Central memory CD8-positive, alpha-beta T cell (primary cell): ENCODE data around the gene PCK1.

Experiments
- ATAC-seq: fragments of 150-1000 bp; cut with Tn5 transposase; replicated peaks from 2 replicates; pipeline ENCODE4 v1.10.0; 2022; ENCODE audit warnings: mild to moderate bottlenecking, moderate FRiP score, moderate number of reproducible peaks; ENCODE audit not compliant: poor library complexity, severe bottlenecking; ENCODE audit errors: extremely low read depth
- DNase-seq, 2 donors: peaks; one replicate each; pipeline ENCODE4 v3.0.0; 2021; ENCODE audit warnings: low spot score in 2 of 2
- H3K27ac Mint-ChIP-seq: one replicate; pipeline ENCODE4 v1.8.0; 2022; ENCODE audit warnings: low read depth, mild to moderate bottlenecking, moderate library complexity, mixed read lengths
- H3K27me3 Mint-ChIP-seq: one replicate; pipeline ENCODE4 v1.8.0; 2022; ENCODE audit warnings: mixed read lengths
- H3K36me3 Mint-ChIP-seq: one replicate; pipeline ENCODE4 v1.8.0; 2022; ENCODE audit warnings: mild to moderate bottlenecking, moderate library complexity, mixed read lengths; ENCODE audit not compliant: insufficient read depth
- H3K4me1 Mint-ChIP-seq: one replicate; pipeline ENCODE4 v1.8.0; 2022; ENCODE audit warnings: mixed read lengths
- H3K4me3 Mint-ChIP-seq: one replicate; pipeline ENCODE4 v1.8.0; 2022; ENCODE audit warnings: mild to moderate bottlenecking, moderate library complexity, mixed read lengths
- H3K9me3 Mint-ChIP-seq: one replicate; pipeline ENCODE4 v1.8.0; 2022; ENCODE audit warnings: mixed read lengths

Gene PCK1

DNA sequence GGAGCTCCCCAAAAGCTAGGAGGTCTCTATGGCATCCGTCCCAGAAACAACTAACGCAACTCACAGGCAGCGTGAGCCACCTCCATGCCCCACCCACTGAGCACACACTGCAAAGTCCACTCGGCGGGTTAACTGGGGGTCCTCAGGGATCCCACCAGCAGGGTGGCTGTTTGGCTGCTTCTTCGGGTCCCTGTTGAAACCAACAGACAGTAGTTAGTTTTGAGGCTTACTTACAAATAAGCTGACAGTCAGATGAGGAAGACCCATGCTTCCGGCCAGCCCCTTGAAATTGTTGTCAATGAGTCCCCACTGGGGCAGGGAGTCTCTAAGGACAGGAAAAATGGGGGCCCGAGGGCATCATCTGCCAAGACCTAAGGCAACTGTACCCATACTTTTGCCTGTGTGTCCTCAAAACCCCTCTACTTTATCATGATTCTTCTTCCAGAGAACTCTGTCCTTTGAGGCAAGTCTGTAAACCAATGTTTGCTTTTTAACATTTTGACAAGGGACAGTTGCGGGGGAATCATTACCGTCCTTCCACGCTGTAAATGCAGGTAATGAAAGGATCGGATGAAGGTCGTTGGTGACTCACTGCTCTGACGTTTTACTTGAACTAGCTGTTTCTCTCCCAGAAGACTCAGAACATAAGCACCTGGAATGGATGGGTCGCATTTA lies 2.2 kb upstream of the PCK1 start:
- Mint-ChIP-seq H3K4me1 (no peaks in the 10 kb centered on the region), H3K9me3 (no peaks in the 10 kb centered on the region), H3K4me3 (no peak overlapping the region), H3K36me3 (no peaks in the 10 kb centered on the region), H3K27me3 (peaks cover 80% of the 10 kb centered on the region), H3K27ac (no peak overlapping the region)
- ATAC-seq (no peak), DNase-seq (no peak)

DNA sequence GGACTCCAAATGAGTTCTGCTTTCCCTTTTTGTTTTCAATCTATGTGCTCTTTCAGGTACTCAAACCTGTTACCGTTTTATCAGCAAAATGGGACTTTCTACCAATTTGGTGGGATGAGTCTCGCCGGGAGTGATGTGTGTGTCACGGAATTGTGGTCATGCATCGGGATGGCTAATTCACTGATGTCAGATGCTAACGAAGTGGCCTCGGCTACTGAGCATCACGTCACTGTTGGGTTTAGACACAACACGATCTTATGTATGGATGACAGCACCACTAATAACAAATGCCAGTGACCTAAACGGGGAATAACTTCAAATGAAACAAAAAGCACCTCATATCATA lies 1.6 kb upstream of the PCK1 start:
- H3K27ac Mint-ChIP-seq, result no peak overlapping the region
- DNase-seq (no peak), ATAC-seq (no peak)
- no peak overlapping the region for H3K4me3 Mint-ChIP-seq
- H3K4me1 Mint-ChIP-seq, result no peaks in the 10 kb centered on the region
- peaks cover 77% of the 10 kb centered on the region for H3K27me3 Mint-ChIP-seq
- H3K9me3 Mint-ChIP-seq, result no peaks in the 10 kb centered on the region
- no peaks in the 10 kb centered on the region for H3K36me3 Mint-ChIP-seq

DNA sequence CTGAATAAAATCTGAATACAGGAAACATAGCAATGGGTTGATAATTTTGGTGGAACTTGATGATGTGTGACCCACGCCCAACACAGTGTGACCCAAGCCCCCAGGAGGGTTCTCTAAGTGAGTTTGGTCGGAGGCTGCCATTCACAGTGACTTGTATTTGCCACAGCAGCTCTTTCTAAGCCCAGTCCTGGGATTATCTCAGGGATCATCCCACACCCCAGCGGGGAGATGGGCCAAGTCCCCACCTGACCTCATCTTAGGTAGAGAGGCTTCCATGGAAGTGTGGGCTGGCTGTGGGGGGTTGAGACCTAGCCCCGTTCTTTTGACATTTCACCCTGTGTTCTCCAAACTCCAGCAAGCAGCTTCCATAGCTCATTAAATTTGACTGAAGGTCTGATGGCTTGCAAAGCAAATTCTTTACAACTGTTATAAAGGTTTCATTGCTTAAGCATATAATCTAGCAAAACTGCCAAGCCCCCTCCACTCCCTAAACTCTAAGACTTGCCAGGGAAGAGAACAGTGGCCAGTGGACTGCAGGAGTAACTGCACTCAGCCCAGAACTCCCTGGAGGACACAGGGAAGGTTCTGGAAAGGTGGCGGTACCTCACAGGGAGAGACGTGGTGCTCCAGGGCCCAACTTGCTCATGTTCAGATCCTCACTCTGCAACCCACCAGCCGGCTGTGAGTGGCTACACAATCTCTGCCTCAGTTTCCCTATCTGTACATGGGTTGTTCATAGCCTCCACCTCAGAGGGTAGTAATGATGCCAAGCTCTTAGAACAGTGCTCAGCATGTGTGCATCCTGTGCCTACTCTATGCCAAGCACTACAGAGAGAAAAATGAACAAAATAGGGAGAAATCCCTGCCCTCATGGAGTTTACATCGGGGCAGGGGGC lies 1.0 kb upstream of the PCK1 start:
- Mint-ChIP-seq H3K27ac (no peak overlapping the region), H3K9me3 (no peaks in the 10 kb centered on the region), H3K4me1 (no peaks in the 10 kb centered on the region), H3K36me3 (no peaks in the 10 kb centered on the region), H3K27me3 (peaks cover 77% of the 10 kb centered on the region), H3K4me3 (no peak overlapping the region)
- DNase-seq, result no peak
- no peak for ATAC-seq

DNA sequence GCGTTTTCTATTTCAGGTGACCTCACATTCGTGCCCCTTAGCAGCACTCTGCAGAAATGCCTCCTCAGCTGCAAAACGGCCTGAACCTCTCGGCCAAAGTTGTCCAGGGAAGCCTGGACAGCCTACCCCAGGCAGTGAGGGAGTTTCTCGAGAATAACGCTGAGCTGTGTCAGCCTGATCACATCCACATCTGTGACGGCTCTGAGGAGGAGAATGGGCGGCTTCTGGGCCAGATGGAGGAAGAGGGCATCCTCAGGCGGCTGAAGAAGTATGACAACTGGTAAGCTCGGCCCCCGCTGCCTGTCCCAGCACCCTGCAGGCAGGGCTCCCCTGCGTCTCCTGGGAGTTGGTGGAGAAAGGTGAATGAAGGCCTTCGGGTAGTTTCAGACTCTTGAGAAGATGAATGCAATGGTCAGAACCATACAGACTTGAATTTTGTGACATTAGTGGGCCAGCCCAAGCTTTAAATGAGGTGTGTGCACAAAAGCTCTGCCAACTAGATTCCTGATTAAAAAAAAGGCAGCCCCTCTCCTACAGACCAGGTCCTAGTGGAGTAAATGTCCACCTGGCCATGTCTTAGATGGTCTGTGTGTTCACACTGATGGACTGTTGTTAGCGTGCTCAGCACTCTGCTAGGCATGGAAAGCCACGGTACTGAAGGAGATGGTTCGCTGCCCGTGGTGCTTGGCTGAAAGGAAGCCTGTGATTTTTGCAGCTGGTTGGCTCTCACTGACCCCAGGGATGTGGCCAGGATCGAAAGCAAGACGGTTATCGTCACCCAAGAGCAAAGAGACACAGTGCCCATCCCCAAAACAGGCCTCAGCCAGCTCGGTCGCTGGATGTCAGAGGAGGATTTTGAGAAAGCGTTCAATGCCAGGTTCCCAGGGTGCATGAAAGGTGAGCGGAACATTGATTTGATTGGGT lies 708 bp downstream of the PCK1 start:
- ATAC-seq (no peak), DNase-seq (no peak)
- no peak overlapping the region for H3K27ac Mint-ChIP-seq
- H3K36me3 Mint-ChIP-seq, result no peaks in the 10 kb centered on the region
- peaks cover 78% of the 10 kb centered on the region for H3K27me3 Mint-ChIP-seq
- no peaks in the 10 kb centered on the region for H3K4me1 Mint-ChIP-seq
- no peaks in the 10 kb centered on the region for H3K9me3 Mint-ChIP-seq
- no peak overlapping the region for H3K4me3 Mint-ChIP-seq

DNA sequence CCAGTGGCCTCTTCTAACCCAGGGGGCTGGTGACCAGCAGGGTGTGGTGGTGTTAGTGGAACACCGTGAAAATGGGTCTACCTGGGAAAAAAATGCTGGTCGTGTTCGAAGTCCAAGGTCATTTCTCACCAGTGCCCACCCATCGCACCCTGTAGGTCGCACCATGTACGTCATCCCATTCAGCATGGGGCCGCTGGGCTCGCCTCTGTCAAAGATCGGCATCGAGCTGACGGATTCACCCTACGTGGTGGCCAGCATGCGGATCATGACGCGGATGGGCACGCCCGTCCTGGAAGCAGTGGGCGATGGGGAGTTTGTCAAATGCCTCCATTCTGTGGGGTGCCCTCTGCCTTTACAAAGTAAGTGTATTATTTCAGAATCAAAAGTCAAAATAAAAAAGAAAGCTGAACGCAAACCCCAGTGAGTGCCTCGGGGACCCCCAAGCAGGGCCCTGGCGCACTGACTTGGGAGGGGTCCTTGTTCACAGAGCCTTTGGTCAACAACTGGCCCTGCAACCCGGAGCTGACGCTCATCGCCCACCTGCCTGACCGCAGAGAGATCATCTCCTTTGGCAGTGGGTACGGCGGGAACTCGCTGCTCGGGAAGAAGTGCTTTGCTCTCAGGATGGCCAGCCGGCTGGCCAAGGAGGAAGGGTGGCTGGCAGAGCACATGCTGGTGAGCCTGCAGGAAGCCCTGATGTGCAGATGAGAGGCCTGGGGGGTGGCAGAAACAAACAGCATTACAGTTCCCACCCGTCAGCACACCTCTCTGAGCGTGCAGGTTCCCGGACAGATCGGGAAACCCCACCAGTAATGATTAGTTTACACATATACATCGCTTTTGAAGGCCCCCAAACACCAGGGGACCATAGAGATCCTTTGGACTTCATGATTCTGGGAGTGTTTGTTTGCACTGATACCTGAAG lies 1.9 kb downstream of the PCK1 start:
- H3K27ac Mint-ChIP-seq, result no peak overlapping the region
- DNase-seq, result no peak
- peaks cover 77% of the 10 kb centered on the region for H3K27me3 Mint-ChIP-seq
- no peak overlapping the region for H3K4me3 Mint-ChIP-seq
- H3K4me1 Mint-ChIP-seq, result no peaks in the 10 kb centered on the region
- H3K9me3 Mint-ChIP-seq, result no peaks in the 10 kb centered on the region
- no peak for ATAC-seq
- no peaks in the 10 kb centered on the region for H3K36me3 Mint-ChIP-seq

DNA sequence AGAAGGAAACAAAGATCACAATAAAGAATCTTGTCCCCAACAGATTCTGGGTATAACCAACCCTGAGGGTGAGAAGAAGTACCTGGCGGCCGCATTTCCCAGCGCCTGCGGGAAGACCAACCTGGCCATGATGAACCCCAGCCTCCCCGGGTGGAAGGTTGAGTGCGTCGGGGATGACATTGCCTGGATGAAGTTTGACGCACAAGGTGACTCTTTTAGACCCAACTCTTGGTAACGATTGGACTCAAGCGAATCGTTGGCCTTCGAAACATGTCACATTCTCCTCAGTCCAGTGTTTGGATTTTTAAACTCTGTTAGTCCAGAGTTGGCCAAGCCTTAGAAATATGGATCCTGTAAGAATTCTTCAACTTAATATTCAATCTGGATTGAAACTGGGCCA lies 2.6 kb downstream of the PCK1 start:
- peaks cover 77% of the 10 kb centered on the region for H3K27me3 Mint-ChIP-seq
- no peak for ATAC-seq
- no peaks in the 10 kb centered on the region for H3K36me3 Mint-ChIP-seq
- H3K9me3 Mint-ChIP-seq, result no peaks in the 10 kb centered on the region
- DNase-seq, result no peak
- no peak overlapping the region for H3K4me3 Mint-ChIP-seq
- no peaks in the 10 kb centered on the region for H3K4me1 Mint-ChIP-seq
- H3K27ac Mint-ChIP-seq, result no peak overlapping the region

DNA sequence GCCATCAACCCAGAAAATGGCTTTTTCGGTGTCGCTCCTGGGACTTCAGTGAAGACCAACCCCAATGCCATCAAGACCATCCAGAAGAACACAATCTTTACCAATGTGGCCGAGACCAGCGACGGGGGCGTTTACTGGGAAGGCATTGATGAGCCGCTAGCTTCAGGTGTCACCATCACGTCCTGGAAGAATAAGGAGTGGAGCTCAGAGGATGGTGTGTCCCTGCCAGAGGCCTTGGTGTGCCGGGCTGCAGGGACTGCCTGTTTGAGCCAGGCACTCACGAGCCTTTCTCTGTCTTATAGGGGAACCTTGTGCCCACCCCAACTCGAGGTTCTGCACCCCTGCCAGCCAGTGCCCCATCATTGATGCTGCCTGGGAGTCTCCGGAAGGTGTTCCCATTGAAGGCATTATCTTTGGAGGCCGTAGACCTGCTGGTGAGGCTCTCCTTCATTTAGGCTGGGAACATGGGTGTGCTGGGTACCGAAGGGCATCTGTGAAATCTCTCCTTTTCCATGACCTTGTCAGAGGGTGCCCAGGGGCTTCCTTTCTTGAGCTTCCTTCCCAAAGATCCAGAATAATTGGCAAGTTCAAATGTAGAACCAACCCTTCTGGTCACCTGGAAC lies 3.4 kb downstream of the PCK1 start:
- Mint-ChIP-seq H3K27ac (no peak overlapping the region), H3K4me3 (no peak overlapping the region)

DNA sequence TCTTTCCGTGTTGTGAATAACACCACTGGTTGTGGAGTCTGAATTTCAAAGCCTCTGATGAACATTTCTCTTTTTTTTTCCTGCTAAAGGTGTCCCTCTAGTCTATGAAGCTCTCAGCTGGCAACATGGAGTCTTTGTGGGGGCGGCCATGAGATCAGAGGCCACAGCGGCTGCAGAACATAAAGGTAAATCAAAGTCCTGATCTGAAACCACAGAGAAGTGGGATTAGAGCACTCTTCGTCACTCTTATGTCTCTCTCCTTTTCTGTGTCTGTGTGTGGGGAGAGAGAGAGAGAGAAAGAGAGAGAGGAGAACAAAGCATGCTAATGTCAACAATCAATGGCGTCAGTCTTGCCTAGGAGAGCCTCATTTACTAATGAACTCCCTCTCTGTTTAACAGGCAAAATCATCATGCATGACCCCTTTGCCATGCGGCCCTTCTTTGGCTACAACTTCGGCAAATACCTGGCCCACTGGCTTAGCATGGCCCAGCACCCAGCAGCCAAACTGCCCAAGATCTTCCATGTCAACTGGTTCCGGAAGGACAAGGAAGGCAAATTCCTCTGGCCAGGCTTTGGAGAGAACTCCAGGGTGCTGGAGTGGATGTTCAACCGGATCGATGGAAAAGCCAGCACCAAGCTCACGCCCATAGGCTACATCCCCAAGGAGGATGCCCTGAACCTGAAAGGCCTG lies 4.2 kb downstream of the PCK1 start:
- Mint-ChIP-seq H3K9me3 (no peaks in the 10 kb centered on the region), H3K4me3 (no peak overlapping the region), H3K4me1 (no peaks in the 10 kb centered on the region), H3K27me3 (peaks cover 77% of the 10 kb centered on the region), H3K36me3 (no peaks in the 10 kb centered on the region), H3K27ac (no peak overlapping the region)
- DNase-seq (no peak), ATAC-seq (no peak)

More for the DNA sequence above, 3.4 kb downstream of the PCK1 start:
- no peaks in the 10 kb centered on the region for H3K9me3 Mint-ChIP-seq
- ATAC-seq, result no peak
- peaks cover 77% of the 10 kb centered on the region for H3K27me3 Mint-ChIP-seq
- no peak for DNase-seq
- no peaks in the 10 kb centered on the region for H3K4me1 Mint-ChIP-seq
- H3K36me3 Mint-ChIP-seq, result no peaks in the 10 kb centered on the region

DNA sequence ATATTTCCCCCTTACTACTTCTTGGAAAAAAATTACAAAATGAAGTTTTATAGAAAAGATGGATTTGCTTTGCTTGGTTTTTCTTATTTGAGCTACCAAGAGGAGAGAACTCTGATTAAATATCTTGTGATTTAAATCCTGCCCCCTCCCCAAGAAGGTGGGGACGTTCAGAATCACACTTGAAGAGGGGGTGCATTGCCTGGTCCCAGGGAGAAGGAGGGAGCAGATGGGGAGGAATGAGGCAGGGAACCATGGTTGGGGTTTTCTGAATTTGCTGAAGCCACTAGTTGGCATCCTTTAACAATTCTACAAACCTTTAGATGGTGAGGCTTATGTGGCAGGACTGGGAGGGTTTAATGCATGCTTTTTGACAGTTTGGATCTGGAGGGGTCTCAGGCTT lies 5.5 kb downstream of the PCK1 start:
- H3K27ac Mint-ChIP-seq, result no peak overlapping the region
- DNase-seq (no peak), ATAC-seq (no peak)
- no peaks in the 10 kb centered on the region for H3K9me3 Mint-ChIP-seq
- H3K4me1 Mint-ChIP-seq, result no peaks in the 10 kb centered on the region
- no peak overlapping the region for H3K4me3 Mint-ChIP-seq
- no peaks in the 10 kb centered on the region for H3K36me3 Mint-ChIP-seq
- peaks cover 79% of the 10 kb centered on the region for H3K27me3 Mint-ChIP-seq

DNA sequence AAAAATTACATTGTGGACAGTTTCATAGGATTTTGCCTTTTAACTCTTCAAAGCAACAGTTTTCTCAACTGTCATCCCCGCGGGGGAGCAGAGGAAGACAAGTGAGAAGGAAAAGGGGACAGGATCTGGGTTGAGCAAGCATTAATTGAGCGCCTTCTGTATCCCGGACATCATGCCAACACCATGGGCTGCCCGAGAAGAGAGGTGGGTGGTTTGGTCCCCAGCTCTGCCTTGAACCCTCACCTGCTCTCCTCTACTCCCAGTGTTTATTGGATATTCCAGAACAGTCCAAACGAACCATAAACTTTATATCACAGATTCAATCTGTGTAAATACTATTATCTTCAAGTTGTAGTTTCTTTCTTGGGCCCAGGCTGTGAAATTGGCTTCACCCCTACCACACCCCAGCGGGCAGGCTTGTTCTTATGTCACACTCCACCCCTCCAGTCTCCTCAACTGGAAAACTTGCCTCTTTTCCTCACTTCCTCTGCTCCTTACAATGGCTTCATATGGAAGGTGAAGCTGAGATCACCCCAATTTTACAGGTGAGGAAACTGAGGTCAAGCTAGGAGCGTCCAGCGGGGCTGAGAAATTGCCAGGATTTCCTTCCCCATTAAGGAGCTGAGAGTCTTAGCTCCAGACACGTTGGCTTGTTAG lies 6.0 kb downstream of the PCK1 start:
- Mint-ChIP-seq H3K27me3 (peaks cover 81% of the 10 kb centered on the region), H3K4me3 (no peak overlapping the region), H3K4me1 (no peaks in the 10 kb centered on the region), H3K36me3 (no peaks in the 10 kb centered on the region), H3K27ac (no peak overlapping the region), H3K9me3 (no peaks in the 10 kb centered on the region)
- DNase-seq, result no peak
- ATAC-seq, result no peak
